H1 (cell line): ENCODE results near the gene RBBP6. TPM values are rescaled to one million over a fixed set of nuclear protein-coding genes. Genes with fewer than 3 reads are reported as not detected.

Experiments
- ASH2L ChIP-seq: fragments of 200-600, 300-600 bp; sonication (generic); IDR thresholded peaks from one replicate; pipeline ENCODE4 v1.7.1; 2017; ENCODE audit warnings: low read length
- KDM5A ChIP-seq: fragments of 200-600 bp; IDR thresholded peaks from 2 replicates; pipeline ENCODE4 v1.7.1; 2012; ENCODE audit warnings: mild to moderate bottlenecking, low read length, inconsistent platforms, mixed read lengths
- PHF8 ChIP-seq: fragments of 200-600 bp; sonication (generic); conservative IDR thresholded peaks from 2 replicates; pipeline ENCODE4 v1.7.1; 2012; ENCODE audit warnings: low read depth, mild to moderate bottlenecking, inconsistent platforms, low read length, moderate library complexity
- SIN3A ChIP-seq, 2 experiments: IDR thresholded peaks in 1 of 2; conservative IDR thresholded peaks in 1 of 2; 2 replicates each; pipeline ENCODE4 v1.6.1; 2011 to 2012; ENCODE audit warnings: low read length in 2 of 2, improper control_type of control experiment in 1 of 2, low read depth in 1 of 2, mild to moderate bottlenecking in 1 of 2
- polyA plus RNA-seq, 7 experiments: library from polyadenylated mRNA; depleted of rRNA in 3 of 7; stranded (reverse) in 5 of 7; unstranded in 2 of 7; fragments of >200 nt in 5 of 7; fragments of 200-250 nt in 2 of 7; gene quantifications; 1 replicate in 5 of 7; 2 replicates in 1 of 7; 4 replicates in 1 of 7; pipeline versions ENCODE4 v1.2.1 to v1.2.3, GENCODE V29; 2011 to 2013; ENCODE audit warnings: missing spikeins in 2 of 7, mixed read lengths in 2 of 7
- total RNA-seq: library from RNA; stranded (reverse); fragmentation: NEBNext Ultra II Directional; extraction: Animal tissue kit (Norgen Biotek cat#: 25700); gene quantifications from 2 replicates; pipeline ENCODE4 v1.2.1, GENCODE V29; 2021
- TF ChIP-seq, protein P1 (sequence below), 3 experiments: IDR thresholded peaks; 1 replicate in 2 of 3; 2 replicates in 1 of 3; pipeline versions ENCODE4 v1.5.1 to v1.6.1; 2011; ENCODE audit warnings: low read length in 3 of 3, mild to moderate bottlenecking in 3 of 3, inconsistent platforms in 2 of 3, low read depth in 1 of 3, moderate library complexity in 1 of 3; ENCODE audit not compliant: insufficient read depth in 1 of 3; ENCODE audit errors: control extremely low read depth in 1 of 3
- TF ChIP-seq, protein P2 (sequence below): IDR thresholded peaks from 2 replicates; pipeline ENCODE4 v1.6.1; 2011; ENCODE audit warnings: low read depth, mild to moderate bottlenecking, low read length; ENCODE audit not compliant: insufficient read depth

RBBP6 gene
- total and polyA plus RNA-seq, 2 of the 8 experiments (the other 6 are each of a cell fraction or from before 2014, with no cell fraction given), result 22.5 to 54.5 TPM

DNA sequence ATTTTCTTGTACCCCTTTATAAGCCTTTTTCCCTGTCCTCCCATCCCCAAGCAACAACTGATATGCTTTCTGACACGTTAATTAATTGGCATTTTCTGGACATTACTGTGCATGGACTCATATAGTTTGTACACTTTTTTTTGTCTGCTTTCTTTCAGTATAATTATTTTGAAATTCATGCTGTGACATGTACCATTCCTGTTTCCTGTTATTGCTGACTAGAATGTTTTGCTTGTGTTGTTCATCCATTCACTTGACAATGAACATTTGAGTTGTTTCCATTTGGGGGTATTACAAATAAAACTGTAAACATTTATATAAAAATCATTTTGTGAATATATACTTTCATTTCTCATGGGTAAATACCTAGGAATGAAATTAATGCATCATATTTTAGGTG is 50.6 kb downstream of the RBBP6 start (continued):
- TF ChIP-seq, protein P1, sequence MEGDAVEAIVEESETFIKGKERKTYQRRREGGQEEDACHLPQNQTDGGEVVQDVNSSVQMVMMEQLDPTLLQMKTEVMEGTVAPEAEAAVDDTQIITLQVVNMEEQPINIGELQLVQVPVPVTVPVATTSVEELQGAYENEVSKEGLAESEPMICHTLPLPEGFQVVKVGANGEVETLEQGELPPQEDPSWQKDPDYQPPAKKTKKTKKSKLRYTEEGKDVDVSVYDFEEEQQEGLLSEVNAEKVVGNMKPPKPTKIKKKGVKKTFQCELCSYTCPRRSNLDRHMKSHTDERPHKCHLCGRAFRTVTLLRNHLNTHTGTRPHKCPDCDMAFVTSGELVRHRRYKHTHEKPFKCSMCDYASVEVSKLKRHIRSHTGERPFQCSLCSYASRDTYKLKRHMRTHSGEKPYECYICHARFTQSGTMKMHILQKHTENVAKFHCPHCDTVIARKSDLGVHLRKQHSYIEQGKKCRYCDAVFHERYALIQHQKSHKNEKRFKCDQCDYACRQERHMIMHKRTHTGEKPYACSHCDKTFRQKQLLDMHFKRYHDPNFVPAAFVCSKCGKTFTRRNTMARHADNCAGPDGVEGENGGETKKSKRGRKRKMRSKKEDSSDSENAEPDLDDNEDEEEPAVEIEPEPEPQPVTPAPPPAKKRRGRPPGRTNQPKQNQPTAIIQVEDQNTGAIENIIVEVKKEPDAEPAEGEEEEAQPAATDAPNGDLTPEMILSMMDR (IDR thresholded peaks at IDR 0.05; ENCODE audit: control extremely low read depth in 1 of 3, insufficient read depth in 1 of 3, low read depth in 1 of 3, low read length in 3 of 3), result no peak
- TF ChIP-seq ASH2L (no peak), SIN3A (conservative IDR thresholded peaks at IDR 0.05 in 1 of 2, IDR thresholded peaks at IDR 0.05 in 1 of 2; ENCODE audit: low read depth in 1 of 2, low read length in 2 of 2) (no peak), PHF8 (no peak), KDM5A (no peak)
- TF ChIP-seq, protein P2, sequence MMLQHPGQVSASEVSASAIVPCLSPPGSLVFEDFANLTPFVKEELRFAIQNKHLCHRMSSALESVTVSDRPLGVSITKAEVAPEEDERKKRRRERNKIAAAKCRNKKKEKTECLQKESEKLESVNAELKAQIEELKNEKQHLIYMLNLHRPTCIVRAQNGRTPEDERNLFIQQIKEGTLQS, result no peak
- TF ChIP-seq, all 59 proteins: peak for 0
